Calu3 (cell line): ENCODE results near the gene GPATCH2L. TPM values are rescaled to one million over a fixed set of nuclear protein-coding genes. Genes with fewer than 3 reads are reported as not detected.

Experiments
- BruUV-seq: library from RNA; stranded (reverse); fragments of 400-500 nt; replicated peaks from 2 replicates; lab custom pipeline; 2021; lab: Mats Ljungman, UMichigan
- CTCF ChIA-PET: fragments of 300-600 bp; sonication (Branson Sonifier 250); formaldehyde crosslinking; loops from one replicate; lab custom pipeline; 2022; ENCODE audit warnings: antibody characterized with exemption; lab: Charles Lee
- DNase-seq: peaks from one replicate; pipeline ENCODE4 v3.0.0; 2022
- H3K27ac Mint-ChIP-seq: one replicate; pipeline ENCODE4 v1.8.0; 2022; ENCODE audit warnings: mixed read lengths; ENCODE audit not compliant: unreplicated experiment
- H3K27me3 Mint-ChIP-seq: one replicate; pipeline ENCODE4 v1.8.0; 2022; ENCODE audit warnings: mixed read lengths; ENCODE audit not compliant: unreplicated experiment
- H3K36me3 Mint-ChIP-seq: one replicate; pipeline ENCODE4 v1.8.0; 2022; ENCODE audit warnings: mild to moderate bottlenecking, moderate library complexity, mixed read lengths; ENCODE audit not compliant: insufficient read depth, unreplicated experiment
- H3K4me1 Mint-ChIP-seq: one replicate; pipeline ENCODE4 v1.8.0; 2022; ENCODE audit warnings: mild to moderate bottlenecking, low read depth, mixed read lengths; ENCODE audit not compliant: unreplicated experiment
- H3K4me3 Mint-ChIP-seq: one replicate; pipeline ENCODE4 v1.8.0; 2022; ENCODE audit warnings: mild to moderate bottlenecking, low read depth, moderate library complexity, mixed read lengths; ENCODE audit not compliant: unreplicated experiment
- H3K9me3 Mint-ChIP-seq: one replicate; pipeline ENCODE4 v1.8.0; 2022; ENCODE audit warnings: low read depth, mixed read lengths; ENCODE audit not compliant: unreplicated experiment
- CTCF ChIP-seq: fragments of 200-600 bp; IDR thresholded peaks from one replicate; pipeline ENCODE4 v1.8.0; 2022; ENCODE audit warnings: antibody characterized with exemption; ENCODE audit not compliant: unreplicated experiment
- intact Hi-C: fragments of 100-400 bp; cut with micrococcal nuclease; formaldehyde crosslinking; loops from one replicate; pipeline ENCODE4 v1.10.0; 2022; ENCODE audit not compliant: unreplicated experiment
- total RNA-seq: library from RNA; stranded (reverse); gene quantifications from 2 replicates; pipeline ENCODE4 v1.2.3, GENCODE V29; 2022

GPATCH2L gene
- total RNA-seq, 1 experiment from 2014 or later: 62.4 TPM

- no TSS peak for BruUV-seq
- no peak for DNase-seq
- no peaks in the 10 kb centered on the region for H3K36me3 Mint-ChIP-seq
- CTCF ChIA-PET: no interaction called here
- no peak for TF ChIP-seq CTCF
- H3K4me3 Mint-ChIP-seq: no peak overlapping the region
- no peaks in the 10 kb centered on the region for H3K9me3 Mint-ChIP-seq
- H3K27ac Mint-ChIP-seq: no peak overlapping the region
- H3K27me3 Mint-ChIP-seq: peaks cover 45% of the 10 kb centered on the region
- intact Hi-C loops: no loop called here
- no peaks in the 10 kb centered on the region for H3K4me1 Mint-ChIP-seq
Observed at GRCh38 chr14:76117789-76118484, 33.8 kb upstream of the GPATCH2L start.

GRCh38 chr14:76118594-76118993, 33.1 kb upstream of the GPATCH2L start:
- no TSS peak for BruUV-seq
- Mint-ChIP-seq H3K4me1 (no peaks in the 10 kb centered on the region), H3K36me3 (no peaks in the 10 kb centered on the region), H3K27me3 (peaks cover 45% of the 10 kb centered on the region), H3K27ac (no peak overlapping the region), H3K4me3 (no peak overlapping the region), H3K9me3 (no peaks in the 10 kb centered on the region)
- no peak for DNase-seq
- intact Hi-C loops: no loop called here
- no peak for TF ChIP-seq CTCF
- CTCF ChIA-PET: no interaction called here

- intact Hi-C loops: no loop called here
- H3K4me3 Mint-ChIP-seq: no peak overlapping the region
- TF ChIP-seq CTCF: no peak
- no peak for DNase-seq
- H3K27me3 Mint-ChIP-seq: peaks cover 45% of the 10 kb centered on the region
- H3K4me1 Mint-ChIP-seq: no peaks in the 10 kb centered on the region
- H3K36me3 Mint-ChIP-seq: no peaks in the 10 kb centered on the region
- no peak overlapping the region for H3K27ac Mint-ChIP-seq
- BruUV-seq: no TSS peak
- H3K9me3 Mint-ChIP-seq: no peaks in the 10 kb centered on the region
- CTCF ChIA-PET: no interaction called here
Observed at GRCh38 chr14:76121089-76121748, 30.5 kb upstream of the GPATCH2L start.

GRCh38 chr14:76123426-76124225, 28.1 kb upstream of the GPATCH2L start:
- Mint-ChIP-seq H3K9me3 (no peaks in the 10 kb centered on the region), H3K4me1 (no peaks in the 10 kb centered on the region), H3K27ac (no peak overlapping the region), H3K27me3 (peaks cover 58% of the 10 kb centered on the region), H3K36me3 (no peaks in the 10 kb centered on the region), H3K4me3 (no peak overlapping the region)
- DNase-seq: no peak
- CTCF ChIA-PET: no interaction called here
- TF ChIP-seq CTCF: no peak
- BruUV-seq: no TSS peak
- intact Hi-C loops: no loop called here
